Osteocyte (in vitro differentiated cells): ENCODE data around the gene ABHD16A. TPM values are rescaled to one million over a fixed set of nuclear protein-coding genes. Genes with fewer than 3 reads are reported as not detected.

Experiments
- DNase-seq: peaks from one replicate; pipeline ENCODE4 v3.0.0; 2021; ENCODE audit warnings: mixed read lengths; ENCODE audit not compliant: unreplicated experiment; ENCODE audit errors: extremely low spot score
- H3K27ac Mint-ChIP-seq: one replicate; pipeline ENCODE4 v1.8.0; 2021; ENCODE audit warnings: mild to moderate bottlenecking, mixed read lengths; ENCODE audit not compliant: unreplicated experiment
- H3K27me3 Mint-ChIP-seq: one replicate; pipeline ENCODE4 v1.8.0; 2021; ENCODE audit warnings: mixed read lengths; ENCODE audit not compliant: unreplicated experiment
- H3K36me3 Mint-ChIP-seq: one replicate; pipeline ENCODE4 v1.8.0; 2021; ENCODE audit warnings: mixed read lengths; ENCODE audit not compliant: unreplicated experiment
- H3K4me1 Mint-ChIP-seq: one replicate; pipeline ENCODE4 v1.8.0; 2021; ENCODE audit warnings: mixed read lengths; ENCODE audit not compliant: unreplicated experiment
- H3K4me3 Mint-ChIP-seq: one replicate; pipeline ENCODE4 v1.8.0; 2021; ENCODE audit warnings: mild to moderate bottlenecking, moderate library complexity, mixed read lengths; ENCODE audit not compliant: unreplicated experiment
- H3K9me3 Mint-ChIP-seq: one replicate; pipeline ENCODE4 v1.8.0; 2021; ENCODE audit warnings: mixed read lengths; ENCODE audit not compliant: unreplicated experiment
- CTCF ChIP-seq: fragments of 200-600 bp; sonication (generic); IDR thresholded peaks from 2 replicates; pipeline ENCODE4 v1.5.0; 2021; ENCODE audit warnings: antibody characterized with exemption, mild to moderate bottlenecking, moderate library complexity
- total RNA-seq: library from RNA; stranded (reverse); gene quantifications from 2 replicates; pipeline ENCODE4 v1.2.1, GENCODE V29; 2021

ABHD16A gene
- total RNA-seq, 1 donor from 2014 or later = 50.5 TPM

DNA sequence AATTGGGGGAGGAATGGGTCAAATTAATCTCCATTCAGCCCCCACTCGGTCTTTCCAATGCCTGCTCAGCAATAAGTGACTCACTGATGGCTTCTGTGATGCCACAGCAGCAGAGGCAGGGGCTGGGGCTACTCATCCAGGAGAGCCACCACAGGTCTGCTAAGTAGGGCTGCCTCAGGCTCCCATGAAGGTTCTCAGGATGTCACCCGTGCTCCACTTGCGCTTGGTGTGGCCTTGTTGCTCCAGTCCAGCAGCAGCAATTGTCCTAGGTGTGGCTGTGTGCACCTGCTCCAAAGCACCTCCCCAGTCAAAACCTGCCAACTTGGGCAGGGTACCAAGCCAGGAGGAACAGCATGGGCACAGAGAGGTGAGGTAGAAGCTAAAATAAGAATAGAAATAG lies 19.0 kb upstream of the ABHD16A start:
- H3K9me3 Mint-ChIP-seq = no peaks in the 10 kb centered on the region
- DNase-seq = no peak
- no peaks in the 10 kb centered on the region for H3K4me1 Mint-ChIP-seq
- TF ChIP-seq CTCF = no peak
- peaks cover 17% of the 10 kb centered on the region for H3K36me3 Mint-ChIP-seq
- no peaks in the 10 kb centered on the region for H3K27me3 Mint-ChIP-seq
- no peak overlapping the region for H3K27ac Mint-ChIP-seq
- no peak overlapping the region for H3K4me3 Mint-ChIP-seq

DNA sequence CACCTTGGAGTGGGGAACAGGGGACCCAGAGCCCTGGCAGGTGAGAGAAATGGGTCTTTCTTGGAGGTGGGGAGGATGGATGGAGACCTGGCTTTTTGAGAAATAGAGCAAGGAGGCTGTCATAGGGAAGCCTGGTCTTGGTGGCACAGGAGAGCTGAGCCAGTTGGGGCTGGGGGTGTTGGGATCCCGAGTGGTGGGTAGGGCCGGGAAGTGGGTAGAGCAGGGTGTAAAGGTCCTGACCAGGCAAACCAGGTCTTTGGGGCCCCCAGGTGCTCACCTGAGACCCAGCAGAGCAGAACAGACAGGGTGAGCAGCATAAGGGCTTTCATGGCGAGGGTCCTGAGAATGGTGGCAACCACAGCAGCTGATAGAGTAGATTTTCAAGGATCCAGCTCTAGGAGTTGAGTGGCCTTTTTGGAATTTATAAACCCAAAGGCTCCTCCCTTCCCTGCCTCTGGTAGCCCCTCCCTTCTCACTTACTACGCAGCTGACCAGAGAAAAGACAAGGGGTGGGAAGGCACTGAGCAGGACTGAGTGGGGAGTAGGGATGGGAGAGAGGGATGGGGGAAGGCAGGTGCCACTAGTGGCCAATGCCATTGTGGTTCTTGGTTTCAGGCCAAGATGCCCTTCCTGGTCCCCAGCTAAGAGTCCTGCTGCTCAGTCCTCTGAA lies 18.4 kb upstream of the ABHD16A start, which contains the start of gene LY6G6C:
LY6G6C (minus strand) TSS at position 396 of the 670 bp plus-strand sequence; CDS start at position 329, 67 bp downstream.
- H3K27ac Mint-ChIP-seq = no peak within 1 kb of the TSS
- no peak within 1 kb of the TSS for H3K4me3 Mint-ChIP-seq
- H3K9me3 Mint-ChIP-seq = no peaks in the 10 kb centered on the region
- H3K4me1 Mint-ChIP-seq = no peaks in the 10 kb centered on the region
- TF ChIP-seq CTCF = no peak
- peaks cover 10% of the 10 kb centered on the region for H3K36me3 Mint-ChIP-seq
- no peak for DNase-seq
- no peaks in the 10 kb centered on the region for H3K27me3 Mint-ChIP-seq

- H3K27ac Mint-ChIP-seq = no peak overlapping the region
- no peak for DNase-seq
- no peaks in the 10 kb centered on the region for H3K4me1 Mint-ChIP-seq
- TF ChIP-seq CTCF = no peak
- H3K27me3 Mint-ChIP-seq = no peaks in the 10 kb centered on the region
- H3K9me3 Mint-ChIP-seq = no peaks in the 10 kb centered on the region
- no peak overlapping the region for H3K4me3 Mint-ChIP-seq
- H3K36me3 Mint-ChIP-seq = peaks cover 2% of the 10 kb centered on the region
Observed at GRCh38 chr6:31720196-31720770, 17.2 kb upstream of the ABHD16A start.

DNA sequence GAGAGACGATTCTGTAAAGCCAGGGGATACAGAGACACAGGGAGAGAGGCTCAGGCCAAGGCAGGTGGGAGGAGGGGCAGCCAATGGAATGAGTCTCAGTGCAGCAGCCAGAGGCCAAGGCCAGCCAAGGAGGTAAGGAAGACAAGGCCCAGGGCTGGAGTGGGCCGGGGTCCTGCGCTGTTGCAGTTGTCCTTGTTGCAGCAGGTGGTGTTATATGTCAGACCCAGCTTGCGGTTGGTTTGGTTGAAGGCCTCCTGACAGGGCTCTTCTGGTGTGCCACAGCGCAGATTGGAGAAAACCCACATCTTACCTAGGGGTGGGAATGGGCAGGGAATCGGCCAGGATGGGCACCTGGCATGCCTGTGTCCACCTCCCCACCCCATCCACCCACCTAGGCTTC lies 15.9 kb upstream of the ABHD16A start:
- Mint-ChIP-seq H3K4me1 (peaks cover 4% of the 10 kb centered on the region), H3K4me3 (no peak overlapping the region), H3K9me3 (no peaks in the 10 kb centered on the region), H3K27ac (no peak overlapping the region), H3K36me3 (no peaks in the 10 kb centered on the region), H3K27me3 (peaks cover 4% of the 10 kb centered on the region)
- no peak for TF ChIP-seq CTCF
- DNase-seq = no peak

DNA sequence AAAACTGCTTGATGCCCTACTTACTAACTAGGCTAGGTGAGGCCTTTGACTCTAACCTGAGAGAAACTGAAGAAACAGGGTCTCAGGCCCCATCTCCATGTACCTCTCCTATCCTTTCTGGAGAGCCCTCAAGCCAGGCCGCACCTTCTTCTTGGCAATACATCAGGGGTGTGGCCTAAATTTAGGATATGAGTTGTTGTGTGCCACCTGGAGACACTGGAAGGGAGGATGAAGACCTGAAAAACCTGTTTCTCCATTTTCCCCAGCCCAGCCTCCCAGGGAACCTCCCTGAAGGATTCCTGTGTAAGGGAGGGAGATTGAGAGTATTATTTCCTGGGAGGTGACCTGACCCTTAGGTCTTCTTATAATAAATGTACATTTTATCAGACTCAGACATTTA lies 15.1 kb upstream of the ABHD16A start:
- Mint-ChIP-seq H3K27ac (no peak overlapping the region), H3K27me3 (peaks cover 5% of the 10 kb centered on the region), H3K4me1 (peaks cover 6% of the 10 kb centered on the region), H3K9me3 (no peaks in the 10 kb centered on the region), H3K36me3 (no peaks in the 10 kb centered on the region), H3K4me3 (no peak overlapping the region)
- no peak for TF ChIP-seq CTCF
- DNase-seq = no peak
